Mononuclear cell (primary cell): ENCODE results near the gene TAPT1. TPM values are rescaled to one million over a fixed set of nuclear protein-coding genes. Genes with fewer than 3 reads are reported as not detected.

Experiments
- H3K27me3 ChIP-seq: 2 replicates; pipeline ENCODE4 v1.6.0; 2011; ENCODE audit warnings: low read length, control low read depth; ENCODE audit not compliant: insufficient read depth
- H3K4me1 ChIP-seq: 2 replicates; pipeline ENCODE4 v1.5.1; 2011; ENCODE audit warnings: mild to moderate bottlenecking, low read length, control low read depth; ENCODE audit not compliant: insufficient read depth
- H3K4me3 ChIP-seq: 2 replicates; pipeline ENCODE4 v1.5.1; 2011; ENCODE audit warnings: mild to moderate bottlenecking, low read length, moderate library complexity
- H3K9me3 ChIP-seq: 2 replicates; pipeline ENCODE4 v1.5.1; 2011; ENCODE audit warnings: low read depth, mild to moderate bottlenecking, control low read depth, low read length
- total RNA-seq: library from RNA; depleted of rRNA; stranded (reverse); fragments of >200 nt; gene quantifications from one replicate; pipeline ENCODE4 v1.2.3, GENCODE V29; 2012

Gene TAPT1
- total RNA-seq, 1 donor, result 91.8 TPM

DNA sequence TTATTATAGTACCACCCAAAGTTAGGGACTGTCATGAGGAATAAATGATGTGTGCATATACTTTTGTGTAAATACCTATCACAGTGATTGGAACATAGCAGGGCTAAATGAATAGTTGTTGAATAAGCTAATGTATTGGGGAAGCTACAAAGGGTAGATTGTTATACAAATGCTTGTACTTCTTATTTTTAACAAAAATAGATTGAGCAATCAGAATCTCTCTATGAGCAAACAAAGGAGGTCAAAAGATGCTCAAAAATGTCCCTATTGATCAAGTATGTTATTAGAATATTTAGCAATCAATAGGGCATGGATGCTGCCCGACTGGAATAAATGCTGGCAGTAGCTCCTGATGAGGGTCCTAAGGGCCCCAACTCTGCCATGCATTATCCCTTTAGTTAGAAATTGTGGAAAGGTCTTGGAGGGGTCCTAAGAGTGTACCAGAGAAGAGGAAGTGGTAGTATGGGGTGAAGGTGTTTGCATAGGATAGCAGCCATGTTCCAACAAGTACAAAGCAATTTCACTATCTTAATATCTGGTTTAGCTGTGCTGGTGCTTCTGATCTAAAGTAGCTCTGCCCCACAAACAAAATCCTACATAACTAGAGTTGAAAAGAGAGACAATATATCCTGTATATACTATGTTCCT lies 33.1 kb upstream of the TAPT1 start:
- H3K4me1 ChIP-seq, result peaks cover 8% of the 10 kb centered on the region
- H3K4me3 ChIP-seq, result no peak overlapping the region
- H3K27me3 ChIP-seq, result no peaks in the 10 kb centered on the region
- no peaks in the 10 kb centered on the region for H3K9me3 ChIP-seq

GRCh38 chr4:16257611-16258010 lies 31.3 kb upstream of the TAPT1 start:
- peaks cover 5% of the 10 kb centered on the region for H3K4me1 ChIP-seq
- H3K9me3 ChIP-seq, result no peaks in the 10 kb centered on the region
- H3K4me3 ChIP-seq, result no peak overlapping the region
- no peaks in the 10 kb centered on the region for H3K27me3 ChIP-seq

DNA sequence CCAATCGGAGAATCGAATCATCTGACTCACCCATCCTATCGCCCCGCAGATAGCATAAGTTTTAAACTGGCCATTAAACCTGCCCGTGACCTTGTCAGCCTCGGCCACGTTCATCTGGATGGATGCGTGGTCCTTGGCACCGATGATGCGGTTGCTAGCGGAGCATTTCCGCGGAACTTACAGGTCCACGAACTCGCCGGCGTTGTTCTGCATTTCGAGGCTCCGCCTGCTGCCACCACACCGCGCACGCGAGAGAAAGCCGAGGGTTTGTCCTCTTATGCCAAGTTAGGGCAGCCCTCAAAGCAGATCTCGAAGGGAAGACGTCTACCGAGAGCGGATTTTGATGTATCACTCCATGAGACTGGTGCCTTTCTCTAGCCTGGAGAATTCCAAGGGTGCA lies 30.1 kb upstream of the TAPT1 start:
- Histone ChIP-seq H3K9me3 (no peaks in the 10 kb centered on the region), H3K4me1 (no peaks in the 10 kb centered on the region), H3K4me3 (no peak overlapping the region), H3K27me3 (no peaks in the 10 kb centered on the region)

DNA sequence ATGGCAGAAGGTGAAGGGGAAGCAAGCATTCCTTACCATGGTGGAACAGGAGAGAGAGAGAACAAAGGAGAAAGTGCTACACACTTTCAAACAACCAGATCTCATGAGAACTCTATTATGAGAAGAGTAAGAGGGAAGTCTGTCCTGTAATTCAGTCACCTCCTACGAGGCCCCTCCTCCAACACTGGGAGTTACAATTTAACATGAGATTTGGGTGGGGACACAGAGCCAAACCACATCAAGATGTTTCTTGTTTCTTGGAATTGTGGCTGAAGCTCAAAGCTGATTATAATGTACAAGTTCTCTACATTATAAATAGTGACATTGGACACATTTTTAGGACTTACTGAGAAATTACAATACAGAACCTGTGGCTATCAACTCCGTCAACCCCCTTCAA lies 29.5 kb upstream of the TAPT1 start:
- no peak overlapping the region for H3K4me3 ChIP-seq
- H3K27me3 ChIP-seq, result no peaks in the 10 kb centered on the region
- no peaks in the 10 kb centered on the region for H3K4me1 ChIP-seq
- H3K9me3 ChIP-seq, result no peaks in the 10 kb centered on the region

DNA sequence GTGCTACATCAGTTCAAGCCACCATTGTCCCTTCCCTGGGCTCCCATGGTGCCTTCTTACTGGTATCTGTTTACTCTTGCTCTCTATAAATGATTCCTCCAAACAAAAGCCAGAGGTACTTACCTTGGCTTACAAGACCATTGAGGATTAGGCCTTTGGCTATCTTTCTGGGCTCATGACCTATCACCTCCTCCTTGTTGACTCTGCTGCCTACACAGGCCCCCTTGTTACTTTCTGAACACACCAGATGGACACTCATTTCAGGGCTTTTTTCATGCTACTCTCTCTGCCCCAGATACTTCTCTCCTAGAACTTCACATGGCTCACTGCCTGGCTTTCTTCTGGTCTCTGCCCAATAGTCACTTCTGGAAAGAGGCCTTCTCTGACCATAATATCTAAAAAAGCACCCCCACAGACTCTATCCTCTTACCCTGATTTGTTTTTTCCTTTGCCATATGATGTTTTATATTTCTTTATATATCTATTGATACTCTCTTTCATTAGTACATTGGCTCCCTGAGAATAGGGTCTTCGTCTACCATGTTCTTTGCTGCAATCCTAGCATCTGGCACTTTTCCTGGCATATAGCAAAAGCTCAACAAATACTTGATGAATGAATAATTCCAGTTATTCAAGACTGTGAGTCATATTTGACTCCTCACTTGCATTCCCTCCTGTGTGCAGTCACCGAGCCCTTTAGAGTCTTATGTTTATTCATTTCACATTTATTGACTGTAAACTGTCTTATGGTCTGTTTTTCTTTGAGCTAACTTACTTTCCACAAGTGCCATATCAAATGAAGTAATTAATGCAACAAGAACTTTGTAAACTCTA lies 27.1 kb upstream of the TAPT1 start:
- no peak overlapping the region for H3K4me3 ChIP-seq
- H3K27me3 ChIP-seq, result no peaks in the 10 kb centered on the region
- H3K9me3 ChIP-seq, result no peaks in the 10 kb centered on the region
- no peaks in the 10 kb centered on the region for H3K4me1 ChIP-seq

DNA sequence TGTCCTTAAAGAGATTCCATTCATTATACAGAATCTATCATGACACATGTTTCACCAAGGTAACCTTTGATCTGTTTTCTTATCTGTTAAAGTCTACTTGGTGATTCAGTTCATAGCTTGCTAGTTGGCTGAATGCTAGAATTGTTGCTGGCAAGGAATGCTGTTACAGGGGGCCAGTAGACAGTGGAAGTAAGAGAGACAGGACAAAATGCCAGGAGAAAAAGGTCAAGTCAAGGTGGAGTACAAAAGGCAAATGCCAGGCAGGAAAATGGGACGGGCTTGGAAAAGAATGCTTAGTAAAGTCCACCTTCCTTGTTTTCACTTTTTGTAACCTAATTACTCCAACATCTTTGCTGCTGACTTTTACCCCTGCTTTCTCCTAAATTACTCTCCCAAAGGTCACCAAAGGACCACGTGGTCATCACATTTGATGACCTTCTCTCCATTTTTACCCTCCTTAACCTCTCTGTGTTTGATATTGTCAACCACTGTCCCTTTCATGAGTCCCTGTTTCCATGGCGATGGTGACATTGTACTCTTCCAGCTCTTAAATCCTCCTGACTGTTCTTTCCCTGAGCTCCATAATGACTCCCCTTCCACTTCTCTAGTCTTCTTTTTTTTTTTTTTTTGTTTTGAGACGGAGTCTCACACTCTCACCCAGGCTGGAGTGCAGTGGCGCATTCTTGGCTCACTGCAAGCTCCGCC lies 24.5 kb upstream of the TAPT1 start:
- Histone ChIP-seq H3K9me3 (no peaks in the 10 kb centered on the region), H3K4me1 (no peaks in the 10 kb centered on the region), H3K4me3 (no peak overlapping the region), H3K27me3 (no peaks in the 10 kb centered on the region)

GRCh38 chr4:16248605-16249004 lies 22.3 kb upstream of the TAPT1 start:
- no peaks in the 10 kb centered on the region for H3K27me3 ChIP-seq
- no peak overlapping the region for H3K4me3 ChIP-seq
- no peaks in the 10 kb centered on the region for H3K9me3 ChIP-seq
- no peaks in the 10 kb centered on the region for H3K4me1 ChIP-seq

GRCh38 chr4:16245241-16245640 lies 19.0 kb upstream of the TAPT1 start:
- H3K27me3 ChIP-seq, result no peaks in the 10 kb centered on the region
- H3K9me3 ChIP-seq, result no peaks in the 10 kb centered on the region
- no peaks in the 10 kb centered on the region for H3K4me1 ChIP-seq

DNA sequence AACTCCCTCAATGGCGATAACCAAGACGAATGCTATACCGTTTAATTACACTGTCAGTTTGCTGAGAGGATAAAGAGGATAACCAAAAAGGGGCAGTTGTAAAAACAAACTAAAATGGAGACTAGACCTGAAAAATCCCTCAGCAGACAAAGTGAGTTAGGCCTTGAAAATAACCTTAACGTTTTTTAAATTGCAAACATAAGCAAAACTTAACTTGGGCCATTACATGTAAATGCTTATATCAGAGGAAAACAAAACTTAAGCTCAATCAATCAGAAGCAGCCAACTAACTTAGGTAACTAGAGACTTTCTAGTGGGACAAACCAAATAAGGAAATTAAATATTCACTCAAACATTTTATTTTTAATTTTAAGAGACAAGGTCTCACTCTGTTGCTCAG lies 17.0 kb upstream of the TAPT1 start:
- Histone ChIP-seq H3K9me3 (no peaks in the 10 kb centered on the region), H3K27me3 (no peaks in the 10 kb centered on the region), H3K4me3 (no peak overlapping the region), H3K4me1 (peaks cover 12% of the 10 kb centered on the region)

More at GRCh38 chr4:16245241-16245640, 19.0 kb upstream of the TAPT1 start:
- H3K4me3 ChIP-seq, result no peak overlapping the region

- Histone ChIP-seq H3K4me3 (no peak overlapping the region), H3K27me3 (no peaks in the 10 kb centered on the region), H3K4me1 (peaks cover 27% of the 10 kb centered on the region), H3K9me3 (no peaks in the 10 kb centered on the region)
Observed at GRCh38 chr4:16240300-16240699, 14.0 kb upstream of the TAPT1 start.

DNA sequence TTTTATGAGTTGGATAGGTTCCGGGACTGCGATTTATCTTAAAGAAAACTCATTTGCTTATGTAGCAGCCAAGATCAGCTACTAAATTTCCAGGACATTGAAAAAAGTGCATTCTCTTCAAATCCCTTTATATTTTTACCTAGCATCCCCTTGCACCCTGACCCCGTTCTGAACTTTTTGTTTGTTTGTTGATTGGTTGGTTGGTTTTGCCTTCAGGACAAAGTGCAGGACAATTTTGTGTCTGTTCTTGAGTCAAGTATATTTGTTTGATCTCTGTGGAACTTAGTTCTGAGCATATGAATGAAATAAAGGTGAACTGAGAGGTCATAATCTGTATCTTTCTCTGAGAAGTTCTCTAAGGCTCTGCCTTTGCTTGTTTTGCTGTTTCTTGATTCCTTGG lies 12.8 kb upstream of the TAPT1 start:
- Histone ChIP-seq H3K4me1 (peaks cover 31% of the 10 kb centered on the region), H3K27me3 (no peaks in the 10 kb centered on the region), H3K9me3 (no peaks in the 10 kb centered on the region), H3K4me3 (no peak overlapping the region)

GRCh38 chr4:16238327-16238726 lies 12.1 kb upstream of the TAPT1 start:
- no peak overlapping the region for H3K4me3 ChIP-seq
- no peaks in the 10 kb centered on the region for H3K27me3 ChIP-seq
- no peaks in the 10 kb centered on the region for H3K9me3 ChIP-seq
- H3K4me1 ChIP-seq, result peaks cover 31% of the 10 kb centered on the region

- no peaks in the 10 kb centered on the region for H3K27me3 ChIP-seq
- no peaks in the 10 kb centered on the region for H3K9me3 ChIP-seq
- peaks cover 31% of the 10 kb centered on the region for H3K4me1 ChIP-seq
- no peak overlapping the region for H3K4me3 ChIP-seq
Observed at GRCh38 chr4:16237715-16238114, 11.4 kb upstream of the TAPT1 start.

GRCh38 chr4:16236402-16237023 lies 10.2 kb upstream of the TAPT1 start:
- Histone ChIP-seq H3K4me3 (no peak overlapping the region), H3K27me3 (no peaks in the 10 kb centered on the region), H3K4me1 (peaks cover 39% of the 10 kb centered on the region), H3K9me3 (no peaks in the 10 kb centered on the region)

DNA sequence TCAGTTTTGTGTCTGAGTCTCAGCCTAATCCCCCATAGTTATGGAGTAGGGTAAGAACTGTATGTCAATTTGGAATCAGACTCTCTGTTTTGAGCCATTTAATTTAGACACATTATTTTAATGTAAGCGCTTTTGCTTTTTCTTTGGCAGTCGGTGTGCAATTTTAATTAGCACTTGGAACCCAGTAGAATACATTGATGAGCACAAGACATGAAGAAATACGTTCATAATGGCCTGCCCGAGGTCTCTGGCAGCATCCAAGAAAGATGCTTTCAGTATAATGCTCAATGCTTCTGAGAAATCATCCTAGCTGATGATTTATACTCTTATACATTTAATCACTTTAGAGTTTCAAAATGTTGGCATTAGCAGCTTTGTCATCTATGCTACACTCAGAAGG lies 8.9 kb upstream of the TAPT1 start:
- Histone ChIP-seq H3K27me3 (no peaks in the 10 kb centered on the region), H3K4me3 (no peak overlapping the region), H3K9me3 (no peaks in the 10 kb centered on the region), H3K4me1 (peaks cover 39% of the 10 kb centered on the region)
